SK-N-MC (cell line): Measurements from ENCODE around the gene OAT.

ENCODE experiments used
- EZH2 ChIP-seq: fragments of 200-600 bp; sonication (generic); IDR thresholded peaks from one replicate; pipeline ENCODE4 v1.6.1; 2017; ENCODE audit warnings: antibody characterized with exemption
- POLR2AphosphoS5 ChIP-seq: IDR thresholded peaks from 2 replicates; pipeline ENCODE4 v1.6.1; 2012; ENCODE audit warnings: mild to moderate bottlenecking, low read depth, low read length, borderline replicate concordance

GRCh38 chr10:124367936-124368335 lies 50.8 kb downstream of the OAT start:
- TF ChIP-seq EZH2 (no peak), POLR2AphosphoS5 (no peak)
